ENCODE measurements around the gene DPYSL4. TPM values are rescaled to one million over a fixed set of nuclear protein-coding genes. Genes with fewer than 3 reads are reported as not detected.

DPYSL4 gene
- total and polyA plus RNA-seq, 12 donors = 0.42 to 7.6 (median 3.2) TPM

DNA sequence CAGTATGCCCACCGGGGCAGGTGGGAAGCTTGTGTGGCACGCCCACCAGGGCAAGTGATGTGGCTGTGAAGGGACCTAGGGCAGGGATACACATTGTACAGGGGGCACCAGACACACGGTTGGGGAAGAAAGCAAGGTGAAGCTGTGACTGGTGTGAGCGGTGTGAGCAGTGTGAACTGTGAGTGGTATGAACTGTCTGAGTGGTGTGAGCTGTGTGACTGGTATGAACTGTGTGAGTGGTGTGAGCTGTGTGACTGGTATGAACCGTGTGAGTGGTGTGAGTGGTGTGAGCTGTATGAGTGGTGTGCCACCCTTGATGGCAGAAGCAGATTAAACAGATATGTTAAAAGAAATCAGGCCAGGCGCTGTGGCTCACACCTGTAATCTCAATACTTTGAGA, 48.1 kb downstream of the DPYSL4 start:
- H3K9me3 ChIP-seq (replicated peaks in 1 of 3) = no peaks in the 10 kb centered on the region
- WGBS, 4 donors = 90 to 99% (median 95%) methylated on average over 6 of the region's 6 CpGs
- no peaks in the 10 kb centered on the region for H3K27me3 ChIP-seq
- TF ChIP-seq POLR2A (IDR thresholded peaks at IDR 0.05) = no peak
- TF ChIP-seq, protein P1, sequence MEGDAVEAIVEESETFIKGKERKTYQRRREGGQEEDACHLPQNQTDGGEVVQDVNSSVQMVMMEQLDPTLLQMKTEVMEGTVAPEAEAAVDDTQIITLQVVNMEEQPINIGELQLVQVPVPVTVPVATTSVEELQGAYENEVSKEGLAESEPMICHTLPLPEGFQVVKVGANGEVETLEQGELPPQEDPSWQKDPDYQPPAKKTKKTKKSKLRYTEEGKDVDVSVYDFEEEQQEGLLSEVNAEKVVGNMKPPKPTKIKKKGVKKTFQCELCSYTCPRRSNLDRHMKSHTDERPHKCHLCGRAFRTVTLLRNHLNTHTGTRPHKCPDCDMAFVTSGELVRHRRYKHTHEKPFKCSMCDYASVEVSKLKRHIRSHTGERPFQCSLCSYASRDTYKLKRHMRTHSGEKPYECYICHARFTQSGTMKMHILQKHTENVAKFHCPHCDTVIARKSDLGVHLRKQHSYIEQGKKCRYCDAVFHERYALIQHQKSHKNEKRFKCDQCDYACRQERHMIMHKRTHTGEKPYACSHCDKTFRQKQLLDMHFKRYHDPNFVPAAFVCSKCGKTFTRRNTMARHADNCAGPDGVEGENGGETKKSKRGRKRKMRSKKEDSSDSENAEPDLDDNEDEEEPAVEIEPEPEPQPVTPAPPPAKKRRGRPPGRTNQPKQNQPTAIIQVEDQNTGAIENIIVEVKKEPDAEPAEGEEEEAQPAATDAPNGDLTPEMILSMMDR (IDR thresholded peaks at IDR 0.05) = no peak
- H3K27ac ChIP-seq = no peak overlapping the region
- DNase-seq = no peak
- no peaks in the 10 kb centered on the region for H3K36me3 ChIP-seq (replicated peaks in 1 of 2)
- intact Hi-C loops (cut with DNase I) = no loop called here
- H3K4me3 ChIP-seq = no peak overlapping the region
- no peaks in the 10 kb centered on the region for H3K4me1 ChIP-seq (replicated peaks in 1 of 2)

- H3K27ac ChIP-seq = no peak overlapping the region
- H3K27me3 ChIP-seq = no peaks in the 10 kb centered on the region
- no peak overlapping the region for H3K4me3 ChIP-seq
- TF ChIP-seq POLR2A (IDR thresholded peaks at IDR 0.05) = no peak
- TF ChIP-seq, protein P1 (IDR thresholded peaks at IDR 0.05) = no peak
- H3K36me3 ChIP-seq (replicated peaks in 1 of 2) = no peaks in the 10 kb centered on the region
- 93 to 98% (median 95%) methylated on average over 8 to 21 of the region's 21 CpGs for WGBS, 4 donors
- H3K4me1 ChIP-seq (replicated peaks in 1 of 2) = no peaks in the 10 kb centered on the region
- intact Hi-C loops (cut with DNase I) = no loop called here
- no peak for DNase-seq
- H3K9me3 ChIP-seq (replicated peaks in 1 of 3) = no peaks in the 10 kb centered on the region
Observed at GRCh38 chr10:132236161-132236560, 49.4 kb downstream of the DPYSL4 start.

- H3K4me3 ChIP-seq = no peak overlapping the region
- WGBS, 4 donors = 89 to 96% (median 93%) methylated on average over 7 to 13 of the region's 13 CpGs
- H3K27me3 ChIP-seq = no peaks in the 10 kb centered on the region
- no peaks in the 10 kb centered on the region for H3K36me3 ChIP-seq (replicated peaks in 1 of 2)
- intact Hi-C loops (cut with DNase I) = no loop called here
- no peaks in the 10 kb centered on the region for H3K9me3 ChIP-seq (replicated peaks in 1 of 3)
- no peak overlapping the region for H3K27ac ChIP-seq
- TF ChIP-seq POLR2A (IDR thresholded peaks at IDR 0.05) = no peak
- TF ChIP-seq, protein P1 (IDR thresholded peaks at IDR 0.05) = no peak
- H3K4me1 ChIP-seq (replicated peaks in 1 of 2) = no peaks in the 10 kb centered on the region
- no peak for DNase-seq
Observed at GRCh38 chr10:132236881-132237280, 50.1 kb downstream of the DPYSL4 start.

DNA sequence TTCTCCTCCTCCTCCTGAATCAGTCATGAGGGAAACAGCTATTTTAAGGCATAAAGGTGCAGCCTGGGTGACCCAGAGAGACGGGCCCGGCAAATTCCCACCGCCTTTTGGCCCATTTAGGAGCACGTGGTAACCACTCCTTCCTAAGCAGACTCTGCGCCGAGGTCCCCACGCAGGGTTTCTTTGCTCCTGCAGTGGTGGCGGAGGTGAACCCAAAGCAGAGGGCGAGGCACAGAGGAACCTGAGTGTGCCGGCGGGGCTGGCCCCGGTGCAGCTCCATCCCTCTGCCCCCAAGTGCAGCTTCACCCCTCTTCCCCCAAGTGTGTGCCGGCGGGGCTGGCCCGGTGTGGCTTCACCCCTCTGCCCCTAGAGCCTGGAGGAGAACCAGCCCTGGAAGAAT, 50.6 kb downstream of the DPYSL4 start:
- no peak overlapping the region for H3K4me3 ChIP-seq
- no peaks in the 10 kb centered on the region for H3K9me3 ChIP-seq (replicated peaks in 1 of 3)
- 85 to 91% (median 90%) methylated on average over 9 to 15 of the region's 15 CpGs for WGBS, 4 donors
- no peaks in the 10 kb centered on the region for H3K36me3 ChIP-seq (replicated peaks in 1 of 2)
- no peaks in the 10 kb centered on the region for H3K4me1 ChIP-seq (replicated peaks in 1 of 2)
- intact Hi-C loops (cut with DNase I) = no loop called here
- no peak overlapping the region for H3K27ac ChIP-seq
- H3K27me3 ChIP-seq = no peaks in the 10 kb centered on the region
- TF ChIP-seq, protein P1 (IDR thresholded peaks at IDR 0.05) = no peak
- no peak for TF ChIP-seq POLR2A (IDR thresholded peaks at IDR 0.05)
- no peak for DNase-seq

All from adrenal gland (tissue), 12 donors.